Stimulated activated CD4-positive, alpha-beta T cell treated with anti-CD3 and anti-CD28 coated beads, TNF-alpha, amount 100 ng/mL, for 4 hours (primary cell): ENCODE measurements around the gene SPON1.
"Not testable (repeated sequence)": the region's sequence is repeated elsewhere in the genome, so short reads cannot be mapped to it uniquely, and the experiment has no call there.

Source experiments
- DNase-seq, 3 experiments: peaks; one replicate each; pipeline ENCODE4 v3.0.0-alpha.2; 2020; ENCODE audit warnings: low read depth in 3 of 3

SPON1 gene

GRCh38 chr11:14082338-14082737, 119.8 kb downstream of the SPON1 start:
- DNase-seq: no peak

DNA sequence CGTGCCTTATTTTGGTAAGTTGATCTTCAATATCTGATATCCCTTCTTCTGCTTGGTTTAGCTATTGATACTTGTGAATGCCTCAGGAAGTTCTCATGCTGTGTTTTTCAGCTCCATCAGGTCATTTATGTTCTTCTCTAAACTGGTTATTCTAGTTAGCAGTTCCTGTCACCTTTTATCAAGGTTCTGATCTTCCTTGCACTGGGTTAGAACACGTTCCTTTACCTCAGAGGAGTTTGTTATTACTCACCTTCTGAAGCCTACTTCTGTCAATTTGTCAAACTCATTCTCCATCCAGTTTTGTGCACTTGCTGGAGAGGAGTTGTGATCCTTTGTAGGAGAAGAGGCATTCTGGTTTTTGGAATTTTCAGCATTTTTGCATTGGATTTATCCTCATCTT, 126.3 kb downstream of the SPON1 start:
- not testable (repeated sequence) for DNase-seq

DNA sequence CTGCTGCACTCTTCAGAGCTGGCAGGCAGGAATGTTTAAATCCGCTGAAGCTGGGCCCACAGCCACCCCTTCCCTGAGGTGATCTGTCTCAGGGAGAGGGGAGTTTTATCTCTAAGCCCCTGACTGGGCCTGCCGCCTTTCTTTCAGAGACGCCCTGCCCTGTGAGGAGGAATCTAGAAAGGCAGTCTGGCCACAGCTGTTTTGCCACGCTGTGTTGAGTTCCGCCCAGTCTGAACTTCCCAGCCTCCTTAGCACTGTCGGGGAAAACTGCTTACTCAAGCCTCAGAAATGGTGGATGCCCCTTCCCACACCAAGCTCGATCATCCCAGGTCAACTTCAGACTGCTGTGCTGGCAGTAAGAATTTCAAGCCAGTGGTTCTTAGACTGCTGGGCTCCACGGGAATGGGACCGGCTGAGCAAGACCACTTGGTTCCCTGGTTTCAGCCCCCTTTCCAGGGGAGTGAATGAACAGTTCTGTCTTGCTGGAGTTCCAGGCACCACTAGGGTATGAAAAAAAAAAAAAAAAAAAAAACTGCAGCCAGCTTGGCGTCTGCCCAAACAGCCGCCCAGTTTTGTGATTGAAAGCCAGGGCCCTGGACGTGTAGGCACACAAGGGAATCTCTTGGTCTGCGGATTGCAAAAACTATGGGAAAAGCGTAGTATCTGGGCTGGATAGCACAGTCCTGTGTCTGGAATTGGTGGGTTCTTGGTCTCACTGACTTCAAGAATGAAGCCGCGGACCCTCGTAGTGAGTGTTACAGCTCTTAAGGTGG, 127.4 kb downstream of the SPON1 start:
- DNase-seq: no peak

GRCh38 chr11:14090631-14091030, 128.1 kb downstream of the SPON1 start:
- DNase-seq: not testable (repeated sequence)

DNA sequence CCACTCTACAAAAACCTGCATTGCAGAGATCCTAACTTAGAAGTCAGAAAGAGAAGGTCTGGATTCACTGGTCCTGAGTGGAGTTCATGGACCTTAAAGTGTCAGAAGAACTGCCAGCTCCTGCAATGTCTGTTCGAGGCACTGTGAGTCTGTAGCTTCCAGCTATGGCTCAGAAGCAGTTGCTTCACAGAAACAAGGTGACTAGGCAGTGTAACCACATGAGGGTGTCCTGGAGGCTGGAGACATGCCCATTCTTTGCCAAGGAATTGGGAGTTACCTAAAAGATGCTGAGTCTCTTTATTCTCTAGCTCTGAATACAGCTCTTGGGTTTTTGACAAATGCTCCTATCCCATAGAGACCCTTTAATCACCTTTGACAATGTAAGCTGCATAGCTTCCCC, 130.5 kb downstream of the SPON1 start:
- no peak for DNase-seq

DNA sequence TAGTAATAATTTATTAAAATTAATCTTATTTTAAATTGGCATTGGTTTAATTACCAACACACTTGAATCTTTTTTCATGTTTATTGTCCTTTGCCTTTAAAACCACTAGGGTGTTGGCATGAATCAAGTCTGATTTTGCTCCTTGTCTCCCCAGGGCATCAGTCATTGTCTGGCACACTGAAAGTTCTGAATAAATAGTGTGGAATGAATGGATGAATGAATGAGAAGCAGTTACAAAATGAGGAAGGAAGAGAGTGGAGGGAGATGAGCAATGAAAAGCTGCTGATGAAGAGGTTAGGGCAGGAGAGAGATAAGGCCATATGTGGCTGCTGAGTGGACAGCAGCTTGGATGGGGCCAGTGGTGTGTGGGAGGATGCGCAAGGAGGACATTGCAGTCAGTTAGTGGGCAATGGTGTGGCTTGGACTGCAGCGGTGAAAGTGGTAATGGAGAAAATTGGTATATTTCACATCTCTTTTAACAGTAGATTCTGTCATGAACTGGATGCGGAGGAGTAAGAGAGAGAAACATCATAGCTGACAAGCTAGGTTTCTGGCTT, 132.0 kb downstream of the SPON1 start:
- DNase-seq: no peak

GRCh38 chr11:14095882-14096281, 133.4 kb downstream of the SPON1 start:
- DNase-seq: no peak

- no peak for DNase-seq
These were observed 134.1 kb downstream of the SPON1 start for GRCh38 chr11:14096606-14097005.

- DNase-seq: no peak
These were observed 138.9 kb downstream of the SPON1 start for GRCh38 chr11:14101388-14101787.

DNA sequence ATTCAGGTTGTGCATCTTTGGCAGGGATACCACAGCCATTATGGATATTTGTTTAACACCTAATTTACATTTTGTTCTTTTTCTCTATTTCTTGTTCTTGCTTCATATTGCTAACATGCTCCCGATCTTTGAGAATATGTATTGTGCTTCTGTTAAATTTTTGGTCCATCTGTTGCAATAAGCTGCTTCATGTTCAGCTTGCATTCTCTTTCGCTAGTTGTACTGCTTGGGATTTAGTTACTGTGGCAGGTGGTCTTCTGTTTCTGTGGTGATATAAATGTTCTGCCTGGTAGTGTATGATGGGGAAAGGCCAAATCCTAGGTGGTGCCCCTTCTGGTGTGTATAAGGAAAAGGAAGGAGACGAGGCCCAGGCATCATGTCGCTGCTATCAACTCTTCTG, 140.2 kb downstream of the SPON1 start:
- no peak for DNase-seq

- DNase-seq: no peak
These were observed 142.9 kb downstream of the SPON1 start for GRCh38 chr11:14105446-14105845.

GRCh38 chr11:14106303-14107049, 144.0 kb downstream of the SPON1 start:
- DNase-seq: no peak

DNA sequence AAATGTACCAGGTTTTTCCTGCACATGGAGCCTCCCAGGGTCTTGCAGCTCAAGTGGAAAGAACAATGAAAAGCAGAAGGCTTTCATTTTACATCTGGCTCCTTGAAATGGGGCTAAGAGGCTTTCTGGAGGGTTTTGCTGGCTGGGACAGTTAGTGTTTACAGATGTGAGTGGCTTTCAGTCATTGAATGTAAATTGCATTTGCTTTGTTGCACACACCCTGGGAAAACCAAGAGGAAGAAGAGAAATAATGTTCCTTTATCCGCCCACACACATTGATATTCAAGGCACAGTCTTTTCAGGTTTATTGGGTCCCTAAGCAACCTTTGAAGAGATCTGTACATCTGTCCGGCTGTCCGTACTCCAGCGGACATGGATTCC, 144.5 kb downstream of the SPON1 start:
- no peak for DNase-seq

- DNase-seq: no peak
These were observed 147.2 kb downstream of the SPON1 start for GRCh38 chr11:14109742-14110141.

- DNase-seq: no peak
These were observed 148.1 kb downstream of the SPON1 start for GRCh38 chr11:14110629-14111028.

GRCh38 chr11:14111496-14111895, 149.0 kb downstream of the SPON1 start:
- DNase-seq: no peak

DNA sequence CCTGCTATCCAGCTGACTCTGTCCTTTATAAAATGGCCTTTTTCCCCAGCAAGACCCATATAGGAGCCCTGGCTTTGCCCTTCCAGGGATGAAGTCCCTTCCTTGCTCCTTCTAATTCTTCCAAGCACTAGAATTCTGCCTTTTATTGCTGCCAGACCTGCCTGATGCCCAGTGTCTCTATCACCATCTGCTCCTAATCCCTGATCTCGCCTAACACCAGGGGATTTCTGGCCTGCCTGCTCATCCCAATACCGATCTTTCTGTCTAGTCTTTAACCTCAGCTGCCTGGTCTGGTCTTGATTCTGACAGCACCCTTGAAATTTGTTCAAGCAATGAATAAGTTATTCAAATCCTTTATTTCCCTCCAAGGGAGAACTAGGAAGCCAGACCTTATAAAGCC, 150.2 kb downstream of the SPON1 start:
- DNase-seq: no peak

DNA sequence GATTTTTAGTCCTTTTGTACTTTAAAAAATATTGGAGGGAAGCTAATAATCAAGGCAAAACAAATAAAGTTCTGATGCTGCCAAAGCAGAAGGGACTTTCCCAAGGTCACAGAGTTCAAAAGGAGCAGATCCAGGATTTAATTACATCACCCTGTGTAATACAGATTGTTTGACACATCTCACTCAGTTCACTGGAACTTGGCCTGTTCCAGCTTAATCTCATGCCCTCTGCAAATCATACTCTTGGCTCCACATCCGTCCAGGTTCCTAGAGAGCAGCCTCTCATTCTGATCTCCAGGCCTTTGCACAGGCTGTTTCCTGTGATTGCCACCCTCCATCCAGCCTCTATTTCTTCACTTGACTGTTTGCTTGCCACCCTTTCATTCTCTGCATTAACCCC, 151.7 kb downstream of the SPON1 start:
- no peak for DNase-seq

DNA sequence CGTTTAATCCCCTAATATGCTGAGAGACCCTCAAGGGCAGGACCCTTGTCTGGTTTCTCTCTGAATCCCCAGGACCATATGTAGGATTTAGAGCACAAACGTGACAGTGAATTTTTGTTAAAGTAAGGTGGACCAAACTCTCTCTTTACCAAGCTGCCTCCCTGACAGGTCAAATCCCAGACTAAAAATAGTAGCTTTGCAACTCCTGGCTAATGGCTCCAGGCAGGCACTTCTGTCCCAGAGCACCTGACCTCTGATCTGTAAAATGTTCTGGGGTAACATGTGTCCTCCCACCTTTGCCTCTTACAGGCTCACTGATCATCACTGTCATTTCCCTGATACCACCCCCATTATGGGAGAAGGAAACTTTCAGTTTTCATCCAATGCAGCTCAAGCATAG, 152.3 kb downstream of the SPON1 start:
- no peak for DNase-seq

DNA sequence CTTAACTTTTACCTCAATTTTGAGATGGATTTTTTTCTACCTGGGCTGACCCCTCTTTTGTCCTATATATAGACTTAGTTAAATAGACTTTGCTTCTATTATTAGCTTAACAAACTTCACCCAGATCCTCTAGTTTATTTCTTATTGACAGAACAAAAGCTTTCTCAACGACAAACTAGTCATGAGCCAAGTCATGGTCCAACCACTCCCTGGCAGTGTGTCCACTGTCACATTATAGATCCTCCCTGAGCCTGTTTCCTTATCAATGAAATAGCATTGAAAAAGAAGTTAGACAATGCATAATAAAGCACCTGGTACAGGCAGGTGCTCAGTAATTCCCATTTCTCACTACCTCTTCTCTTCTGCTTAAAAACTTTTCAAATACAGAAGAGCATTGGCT, 155.1 kb downstream of the SPON1 start:
- DNase-seq: no peak

DNA sequence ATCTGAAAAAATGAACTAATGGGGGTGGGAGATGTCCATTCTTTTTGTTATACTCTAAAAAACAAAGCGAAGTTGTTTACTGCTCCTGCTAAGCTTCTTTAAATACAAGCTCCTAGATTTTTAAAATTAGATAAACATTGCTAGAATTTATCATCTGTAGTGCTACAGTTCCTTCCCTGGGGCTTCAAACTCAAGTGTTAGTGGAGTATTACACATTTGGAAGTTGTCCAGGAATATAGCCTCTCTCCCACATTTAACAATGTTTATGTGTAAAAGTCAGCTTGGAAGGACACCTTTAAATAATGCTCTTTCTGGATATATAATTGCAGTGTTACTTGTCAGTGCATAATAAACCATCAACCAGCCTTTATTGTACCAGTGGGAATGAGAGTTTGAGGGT, 155.5 kb downstream of the SPON1 start:
- DNase-seq: no peak

GRCh38 chr11:14119357-14119756, 156.8 kb downstream of the SPON1 start:
- DNase-seq: no peak

GRCh38 chr11:14124350-14124749, 161.8 kb downstream of the SPON1 start:
- no peak for DNase-seq
